22Rv1 (cell line): ENCODE measurements around the gene ARHGAP10.

Source experiments
- ZFX ChIP-seq: fragments of 450-650 bp; IDR thresholded peaks from 2 replicates; pipeline ENCODE4 v1.6.1; 2017; ENCODE audit warnings: antibody characterized with exemption, borderline replicate concordance
- TF ChIP-seq, protein P1 (sequence below): fragments of 450-650 bp; IDR thresholded peaks from 2 replicates; pipeline ENCODE4 v1.5.1; 2017; ENCODE audit warnings: mild to moderate bottlenecking

- TF ChIP-seq, protein P1, sequence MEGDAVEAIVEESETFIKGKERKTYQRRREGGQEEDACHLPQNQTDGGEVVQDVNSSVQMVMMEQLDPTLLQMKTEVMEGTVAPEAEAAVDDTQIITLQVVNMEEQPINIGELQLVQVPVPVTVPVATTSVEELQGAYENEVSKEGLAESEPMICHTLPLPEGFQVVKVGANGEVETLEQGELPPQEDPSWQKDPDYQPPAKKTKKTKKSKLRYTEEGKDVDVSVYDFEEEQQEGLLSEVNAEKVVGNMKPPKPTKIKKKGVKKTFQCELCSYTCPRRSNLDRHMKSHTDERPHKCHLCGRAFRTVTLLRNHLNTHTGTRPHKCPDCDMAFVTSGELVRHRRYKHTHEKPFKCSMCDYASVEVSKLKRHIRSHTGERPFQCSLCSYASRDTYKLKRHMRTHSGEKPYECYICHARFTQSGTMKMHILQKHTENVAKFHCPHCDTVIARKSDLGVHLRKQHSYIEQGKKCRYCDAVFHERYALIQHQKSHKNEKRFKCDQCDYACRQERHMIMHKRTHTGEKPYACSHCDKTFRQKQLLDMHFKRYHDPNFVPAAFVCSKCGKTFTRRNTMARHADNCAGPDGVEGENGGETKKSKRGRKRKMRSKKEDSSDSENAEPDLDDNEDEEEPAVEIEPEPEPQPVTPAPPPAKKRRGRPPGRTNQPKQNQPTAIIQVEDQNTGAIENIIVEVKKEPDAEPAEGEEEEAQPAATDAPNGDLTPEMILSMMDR: no peak
- no peak for TF ChIP-seq ZFX
These were observed 358.1 kb downstream of the ARHGAP10 start for GRCh38 chr4:148090029-148090428.
